Esophagus muscularis mucosa (tissue), 4 donors: ENCODE measurements around the gene PDE4C.

Experiments used
- CTCF ChIP-seq, 3 experiments: fragments of 200-600 bp in 2 of 3; fragments of 450-650 bp in 1 of 3; sonication (generic) in 2 of 3; IDR thresholded peaks; one replicate each; pipeline ENCODE4 v1.5.1; 2017 to 2019; ENCODE audit warnings: antibody characterized with exemption in 3 of 3, mild to moderate bottlenecking in 2 of 3, moderate library complexity in 1 of 3
- EP300 ChIP-seq: sonication (generic); formaldehyde crosslinking; IDR thresholded peaks from one replicate; pipeline ENCODE4 v1.6.1; 2017; ENCODE audit warnings: antibody characterized with exemption
- POLR2A ChIP-seq: fragments of 450-650 bp; IDR thresholded peaks from one replicate; pipeline ENCODE4 v1.6.1; 2017; ENCODE audit warnings: antibody characterized with exemption, moderate library complexity, mild to moderate bottlenecking, low read depth
- POLR2AphosphoS5 ChIP-seq, 2 donors: sonication (generic); formaldehyde crosslinking; IDR thresholded peaks; one replicate each; pipeline ENCODE4 v1.6.1; 2017; ENCODE audit warnings: antibody characterized with exemption in 2 of 2

GRCh38 chr19:18262144-18262543, 35.9 kb upstream of the PDE4C start:
- TF ChIP-seq CTCF (IDR thresholded peaks at IDR 0.05): no peak
- no peak for TF ChIP-seq POLR2AphosphoS5 (IDR thresholded peaks at IDR 0.05)
- TF ChIP-seq POLR2A: no peak
- TF ChIP-seq EP300: no peak
